A172 (cell line): ENCODE results near the gene TRIM10. TPM values are rescaled to one million over a fixed set of nuclear protein-coding genes. Genes with fewer than 3 reads are reported as not detected.

Experiments used
- total RNA-seq: library from RNA; depleted of rRNA; stranded (reverse); fragments of >200 nt; shearing (Covaris generic); gene quantifications from 2 replicates; pipeline ENCODE4 v1.2.3, GENCODE V29; 2014; rRNA removed

TRIM10 gene
- total RNA-seq, 1 experiment from 2014 or later, result not detected

Other genes starting within 250 kb of the TRIM10 start
- 244 and 284 TPM in 2 replicates for gene HLA-A, start 218.7 kb downstream of the TRIM10 start, total RNA-seq
- gene POLR1H, start 99.9 kb downstream of the TRIM10 start, total RNA-seq, result 16.7 and 19.4 TPM in 2 replicates
- gene PPP1R11, start 94.0 kb downstream of the TRIM10 start, total RNA-seq, result 33.8 and 38.3 TPM in 2 replicates
- gene RNF39, start 85.4 kb downstream of the TRIM10 start, total RNA-seq, result not detected in 2 replicates
- gene TRIM31, start 48.1 kb downstream of the TRIM10 start, total RNA-seq, result not detected in 2 replicates
- not detected in 2 replicates for gene TRIM40, start 25.1 kb downstream of the TRIM10 start, total RNA-seq
- gene TRIM15, start 2.3 kb upstream of the TRIM10 start, total RNA-seq, result not detected in 2 replicates
- 27.8 and 37.0 TPM in 2 replicates for gene TRIM26, start 52.2 kb upstream of the TRIM10 start, total RNA-seq
- 7.9 and 24.0 TPM in 2 replicates for gene TRIM39, start 165.7 kb upstream of the TRIM10 start, total RNA-seq
- 48.7 and 124 TPM in 2 replicates for gene RPP21, start 183.9 kb upstream of the TRIM10 start, total RNA-seq